Small intestine (tissue), 7 donors: ENCODE measurements around the gene CRB1. TPM values are rescaled to one million over a fixed set of nuclear protein-coding genes. Genes with fewer than 3 reads are reported as not detected.

ENCODE experiments used
- DNase-seq, 2 donors: peaks; one replicate each; pipeline versions ENCODE4 v3.0.0 to v3.0.0-alpha.2; 2013
- FAIRE-seq: peaks from 2 replicates; lab custom pipeline; 2012; peaks lifted over from hg19 to GRCh38; lab: Jason Lieb, UNC
- H3K27ac ChIP-seq, 3 donors: one replicate each; pipeline ENCODE4 v1.5.1; 2013; ENCODE audit warnings: low read length in 2 of 3, mild to moderate bottlenecking in 2 of 3, control low read depth in 1 of 3, inconsistent platforms in 1 of 3, low read depth in 1 of 3, moderate library complexity in 1 of 3
- H3K27me3 ChIP-seq, 3 donors: one replicate each; pipeline ENCODE4 v1.6.1; 2013; ENCODE audit warnings: low read length in 3 of 3, inconsistent platforms in 1 of 3; ENCODE audit not compliant: control insufficient read depth in 3 of 3, insufficient read depth in 3 of 3
- H3K36me3 ChIP-seq, 3 donors: one replicate each; pipeline ENCODE4 v1.6.1; 2013; ENCODE audit warnings: low read length in 3 of 3, inconsistent platforms in 1 of 3, low read depth in 1 of 3, mild to moderate bottlenecking in 1 of 3, moderate library complexity in 1 of 3; ENCODE audit not compliant: control insufficient read depth in 3 of 3, insufficient read depth in 2 of 3
- H3K4me1 ChIP-seq, 3 donors: one replicate each; pipeline ENCODE4 v1.6.1; 2013; ENCODE audit warnings: low read length in 2 of 3, inconsistent platforms in 1 of 3, low read depth in 1 of 3, mild to moderate bottlenecking in 1 of 3, moderate library complexity in 1 of 3; ENCODE audit not compliant: control insufficient read depth in 3 of 3, insufficient read depth in 2 of 3
- H3K4me3 ChIP-seq, 3 donors: one replicate each; pipeline ENCODE4 v1.5.1; 2013; ENCODE audit warnings: low read length in 3 of 3, control low read depth in 1 of 3, inconsistent platforms in 1 of 3, low read depth in 1 of 3, mild to moderate bottlenecking in 1 of 3, moderate library complexity in 1 of 3
- H3K9me3 ChIP-seq, 2 donors: one replicate each; pipeline ENCODE4 v1.6.1; 2013; ENCODE audit warnings: low read depth in 1 of 2, low read length in 1 of 2; ENCODE audit not compliant: control insufficient read depth in 2 of 2, insufficient read depth in 1 of 2
- WGBS, 3 donors: extraction: QIAGEN DNeasy Blood & Tissue Kit; methylation state at CpG; one replicate each; pipeline ENCODE4 v1.1.7; 2013; 5-methylcytosine and 5-hydroxymethylcytosine counted together
- polyA plus RNA-seq, 4 donors: library from polyadenylated mRNA; stranded (reverse) in 3 of 4; unstranded in 1 of 4; fragments of 200-250 nt in 3 of 4; fragments of 120-200 nt in 1 of 4; gene quantifications; one replicate each; pipeline versions ENCODE4 v1.2.1 to v1.2.3, GENCODE V29; 2013
- donor health status: healthy with polysubstance abuse.
- donor health status: control.
- donor health status: control.
- donor health status: Bipolar disorder and iron deficiency.
- donor health status: healthy.

The CRB1 gene
- polyA plus RNA-seq, 4 donors: 0.06 to 0.10 TPM; not detected in 2

GRCh38 chr1:197451381-197451780, 183.3 kb downstream of the CRB1 start:
- 69 to 75% (median 70%) methylated on average over 5 of the region's 5 CpGs for WGBS, 3 donors
- Histone ChIP-seq H3K4me1 (no peaks in the 10 kb centered on the region), H3K9me3 (no peaks in the 10 kb centered on the region), H3K4me3 (no peak overlapping the region), H3K27ac (no peak overlapping the region), H3K36me3 (no peaks in the 10 kb centered on the region), H3K27me3 (peaks cover 0 to 2% (median 0%) of the 10 kb centered on the region in 3 donors)
- no peak for DNase-seq
- no peak for FAIRE-seq

DNA sequence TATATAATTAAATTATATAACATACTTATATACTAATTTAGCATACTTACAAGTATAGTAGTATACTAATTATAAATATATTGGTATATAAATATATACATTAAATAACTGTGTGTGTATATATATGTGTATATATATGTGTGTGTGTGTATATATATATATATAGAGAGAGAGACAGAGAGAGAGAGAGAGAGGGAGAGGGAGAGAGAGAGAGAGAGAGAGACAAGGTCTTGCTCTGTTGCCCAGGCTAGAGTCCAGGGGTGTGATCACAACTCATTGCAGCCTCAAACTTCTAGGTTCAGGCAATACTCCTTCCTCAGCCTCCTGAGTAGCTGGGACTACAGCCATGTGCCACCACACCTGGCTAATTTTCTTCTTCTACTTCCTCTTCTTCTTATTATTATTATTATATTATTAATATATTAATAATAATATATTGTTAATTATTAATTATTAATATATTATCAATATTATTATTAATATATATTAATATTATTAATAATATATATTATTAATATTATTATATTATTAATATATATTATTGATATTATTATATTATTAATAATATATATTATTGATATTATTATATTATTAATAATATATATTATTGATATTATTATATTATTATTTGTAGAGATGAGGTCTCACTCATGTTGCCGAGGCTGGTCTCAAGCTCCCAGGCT, 185.5 kb downstream of the CRB1 start:
- no peak overlapping the region for H3K27ac ChIP-seq
- H3K36me3 ChIP-seq: no peaks in the 10 kb centered on the region
- H3K4me1 ChIP-seq: no peaks in the 10 kb centered on the region
- 89 to 96% (median 91%) methylated on average over 1 of the region's 1 CpG for WGBS, 3 donors
- H3K4me3 ChIP-seq: no peak overlapping the region
- no peaks in the 10 kb centered on the region for H3K9me3 ChIP-seq
- no peaks in the 10 kb centered on the region for H3K27me3 ChIP-seq
- FAIRE-seq (peak; percentile 94), DNase-seq (no peak)

GRCh38 chr1:197462539-197462938, 194.5 kb downstream of the CRB1 start:
- H3K9me3 ChIP-seq: no peaks in the 10 kb centered on the region
- H3K27me3 ChIP-seq: no peaks in the 10 kb centered on the region
- H3K27ac ChIP-seq: no peak overlapping the region
- H3K4me3 ChIP-seq: no peak overlapping the region
- 80 to 89% (median 81%) methylated on average over 5 of the region's 5 CpGs for WGBS, 3 donors
- FAIRE-seq (no peak), DNase-seq (no peak)
- no peaks in the 10 kb centered on the region for H3K4me1 ChIP-seq
- H3K36me3 ChIP-seq: no peaks in the 10 kb centered on the region

- DNase-seq (no peak), FAIRE-seq (no peak)
- H3K27ac ChIP-seq: no peak overlapping the region
- H3K4me1 ChIP-seq: no peaks in the 10 kb centered on the region
- no peaks in the 10 kb centered on the region for H3K36me3 ChIP-seq
- no peak overlapping the region for H3K4me3 ChIP-seq
- no peaks in the 10 kb centered on the region for H3K9me3 ChIP-seq
- H3K27me3 ChIP-seq: no peaks in the 10 kb centered on the region
Observed at GRCh38 chr1:197463142-197463541, 195.1 kb downstream of the CRB1 start.

DNA sequence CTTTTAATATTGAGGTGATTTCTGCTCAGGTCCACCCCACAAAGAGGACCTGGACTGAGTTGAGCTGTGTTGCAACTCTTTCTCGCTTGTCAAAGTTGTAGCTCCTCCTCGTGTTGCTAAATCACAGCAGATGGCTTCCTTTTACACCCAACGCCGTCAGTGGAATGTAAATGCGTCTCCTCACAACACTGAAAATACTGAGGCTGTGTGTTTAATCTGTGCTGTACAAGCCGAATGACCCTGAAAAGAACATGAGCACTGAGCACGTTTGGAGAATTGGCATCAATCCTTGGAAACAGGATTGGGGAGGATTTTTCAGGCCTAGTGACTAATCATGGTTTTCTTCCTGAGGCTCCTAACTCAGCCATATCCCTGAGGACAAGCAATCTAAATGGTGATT, 196.0 kb downstream of the CRB1 start:
- Histone ChIP-seq H3K36me3 (no peaks in the 10 kb centered on the region), H3K9me3 (no peaks in the 10 kb centered on the region), H3K4me1 (no peaks in the 10 kb centered on the region), H3K4me3 (no peak overlapping the region), H3K27me3 (no peaks in the 10 kb centered on the region), H3K27ac (no peak overlapping the region)
- DNase-seq (peak in 1 of 2 donors; percentile 47), FAIRE-seq (no peak)
- 47 to 65% (median 58%) methylated on average over 7 of the region's 7 CpGs for WGBS, 3 donors

- FAIRE-seq: no peak
- Histone ChIP-seq H3K4me3 (no peak overlapping the region), H3K4me1 (no peaks in the 10 kb centered on the region), H3K9me3 (no peaks in the 10 kb centered on the region), H3K27ac (no peak overlapping the region), H3K36me3 (no peaks in the 10 kb centered on the region), H3K27me3 (no peaks in the 10 kb centered on the region)
- WGBS, 3 donors: 85 to 89% (median 87%) methylated on average over 3 of the region's 3 CpGs
- no peak for DNase-seq
Observed at GRCh38 chr1:197465528-197466327, 197.7 kb downstream of the CRB1 start.

DNA sequence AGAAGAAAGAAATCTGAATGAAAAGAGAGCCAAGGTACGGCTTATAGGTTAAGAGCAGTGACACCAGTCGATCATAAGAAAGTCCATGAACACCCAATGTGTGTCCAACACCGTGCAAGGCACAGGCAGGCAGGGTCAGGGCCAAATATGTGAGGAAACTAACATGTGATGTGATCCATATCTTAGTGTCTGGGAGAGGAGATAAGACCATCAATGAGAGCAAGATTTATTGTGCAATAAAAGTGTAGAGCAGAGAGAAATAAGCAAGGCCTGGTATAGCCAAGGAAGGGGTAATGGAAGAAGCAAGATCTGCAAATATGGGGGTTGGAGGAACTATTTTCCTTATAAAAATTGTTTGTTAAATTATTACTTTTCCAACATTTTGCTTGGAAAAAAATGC, 198.8 kb downstream of the CRB1 start:
- Histone ChIP-seq H3K27me3 (no peaks in the 10 kb centered on the region), H3K4me3 (no peak overlapping the region), H3K27ac (no peak overlapping the region), H3K36me3 (no peaks in the 10 kb centered on the region), H3K4me1 (no peaks in the 10 kb centered on the region), H3K9me3 (no peaks in the 10 kb centered on the region)
- 50 to 64% (median 54%) methylated on average over 3 of the region's 3 CpGs for WGBS, 3 donors
- FAIRE-seq: no peak
- DNase-seq: peak in 1 of 2 donors; percentile 38

DNA sequence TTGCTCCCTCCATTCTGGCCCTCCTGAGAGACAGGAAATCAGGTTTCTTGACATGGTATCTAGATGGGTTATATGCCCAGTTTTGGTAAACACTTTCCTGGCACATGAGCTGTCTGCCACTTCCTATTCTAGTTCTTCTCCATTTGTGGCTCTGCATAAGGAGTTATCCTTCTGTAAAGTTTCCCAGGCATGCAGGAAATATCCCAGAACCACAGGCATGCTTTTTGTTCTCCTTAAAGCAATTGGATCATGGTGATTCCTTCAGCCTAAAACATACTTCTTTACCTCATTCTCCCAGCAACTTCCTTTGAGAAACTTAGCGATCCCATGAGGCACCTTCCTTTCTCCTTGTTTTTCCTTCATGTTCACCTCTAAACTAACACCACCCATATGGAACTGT, 199.8 kb downstream of the CRB1 start:
- no peak overlapping the region for H3K27ac ChIP-seq
- no peak for DNase-seq
- H3K36me3 ChIP-seq: no peaks in the 10 kb centered on the region
- H3K27me3 ChIP-seq: peaks cover 0 to 2% (median 0%) of the 10 kb centered on the region in 3 donors
- no peak overlapping the region for H3K4me3 ChIP-seq
- H3K4me1 ChIP-seq: no peaks in the 10 kb centered on the region
- no peak for FAIRE-seq
- no peaks in the 10 kb centered on the region for H3K9me3 ChIP-seq
- WGBS, 3 donors: 84 to 93% (median 89%) methylated on average over 1 of the region's 1 CpG
